ENCODE data around the gene MYD88. TPM values are rescaled to one million over a fixed set of nuclear protein-coding genes. Genes with fewer than 3 reads are reported as not detected.

MYD88 gene
- total RNA-seq, 6 donors from 2014 or later: 38.1 to 116 (median 83.3) TPM

- peak in 1 of 2 donors; percentile 14 for DNase-seq
- TF ChIP-seq EP300 (IDR thresholded peaks at IDR 0.05) (no peak), CTCF (IDR thresholded peaks at IDR 0.05) (no peak), POLR2A (IDR thresholded peaks at IDR 0.05) (no peak), POLR2AphosphoS5 (IDR thresholded peaks at IDR 0.05) (no peak)
- Histone ChIP-seq H3K4me3 (no peak overlapping the region), H3K36me3 (peaks cover 0 to 16% (median 9%) of the 10 kb centered on the region in 4 donors), H3K9me3 (no peaks in the 10 kb centered on the region), H3K27me3 (no peaks in the 10 kb centered on the region), H3K4me1 (no peaks in the 10 kb centered on the region), H3K27ac (no peak overlapping the region)
- no peak for ATAC-seq (ENCODE audit: low FRiP score in 2 of 2)
- 71 to 72% methylated on average over 9 of the region's 9 CpGs for WGBS, 2 donors
Measured at GRCh38 chr3:38115645-38116427, 22.6 kb upstream of the MYD88 start.

- Histone ChIP-seq H3K4me1 (no peaks in the 10 kb centered on the region), H3K36me3 (peaks cover 0 to 24% (median 17%) of the 10 kb centered on the region in 4 donors), H3K27ac (no peak overlapping the region), H3K27me3 (no peaks in the 10 kb centered on the region), H3K4me3 (no peak overlapping the region), H3K9me3 (no peaks in the 10 kb centered on the region)
- TF ChIP-seq CTCF (IDR thresholded peaks at IDR 0.05) (no peak), POLR2A (IDR thresholded peaks at IDR 0.05) (no peak), POLR2AphosphoS5 (IDR thresholded peaks at IDR 0.05) (no peak), EP300 (IDR thresholded peaks at IDR 0.05) (no peak)
- DNase-seq (peak in 1 of 2 donors; percentile 18), ATAC-seq (ENCODE audit: low FRiP score in 2 of 2) (peak in 1 of 2 donors; percentile 3)
- whole genome bisulfite sequencing, 2 donors: 88 to 100% methylated on average over 3 to 12 of the region's 12 CpGs
Measured at GRCh38 chr3:38116471-38117162, 21.8 kb upstream of the MYD88 start.

- TF ChIP-seq POLR2A (IDR thresholded peaks at IDR 0.05) (no peak), EP300 (IDR thresholded peaks at IDR 0.05) (no peak), CTCF (IDR thresholded peaks at IDR 0.05) (no peak), POLR2AphosphoS5 (IDR thresholded peaks at IDR 0.05) (no peak)
- no peak overlapping the region for H3K4me3 ChIP-seq
- no peaks in the 10 kb centered on the region for H3K27me3 ChIP-seq
- H3K9me3 ChIP-seq: no peaks in the 10 kb centered on the region
- WGBS, 2 donors: 95% methylated on average over 10 of the region's 10 CpGs; no CpG with 5 or more reads in 1 of the 2 donors
- H3K36me3 ChIP-seq: peaks cover 0 to 31% (median 23%) of the 10 kb centered on the region in 4 donors
- DNase-seq (peak in 1 of 2 donors; percentile 72), ATAC-seq (ENCODE audit: low FRiP score in 2 of 2) (peak; percentile 35 to 76)
- no peak overlapping the region for H3K27ac ChIP-seq
- H3K4me1 ChIP-seq: no peaks in the 10 kb centered on the region
Measured at GRCh38 chr3:38117163-38117716, 21.2 kb upstream of the MYD88 start.

GRCh38 chr3:38117748-38118420 is 20.6 kb upstream of the MYD88 start:
- Histone ChIP-seq H3K9me3 (no peaks in the 10 kb centered on the region), H3K4me1 (no peaks in the 10 kb centered on the region), H3K36me3 (peaks cover 5 to 37% (median 30%) of the 10 kb centered on the region in 4 donors), H3K27ac (peak overlapping the region in 1 of 4 donors; percentile 2), H3K27me3 (no peaks in the 10 kb centered on the region), H3K4me3 (no peak overlapping the region)
- peak in 1 of 4 donors; percentile 5 for TF ChIP-seq POLR2A (IDR thresholded peaks at IDR 0.05)
- peak; percentile 68 to 93 (median 86) for TF ChIP-seq CTCF (IDR thresholded peaks at IDR 0.05)
- TF ChIP-seq EP300 (IDR thresholded peaks at IDR 0.05): no peak
- no peak for TF ChIP-seq POLR2AphosphoS5 (IDR thresholded peaks at IDR 0.05)
- ATAC-seq (ENCODE audit: low FRiP score in 2 of 2): peak; percentile 79 to 86
- peak in 1 of 2 donors; percentile 86 for DNase-seq
- WGBS, 2 donors: 53 to 62% methylated on average over 8 to 11 of the region's 11 CpGs
